Colonic mucosa (tissue), 4 donors: Measurements from ENCODE around the gene SCN4B. TPM values are rescaled to one million over a fixed set of nuclear protein-coding genes. Genes with fewer than 3 reads are reported as not detected.

ENCODE experiments used
- DNase-seq: peaks from one replicate; pipeline ENCODE4 v3.0.0-alpha.2; 2020
- H3K27ac ChIP-seq: fragments of 200-600 bp; one replicate; pipeline ENCODE4 v1.8.0; 2021
- H3K27me3 ChIP-seq: fragments of 200-600 bp; one replicate; pipeline ENCODE4 v1.8.0; 2021
- H3K36me3 ChIP-seq: fragments of 200-600 bp; one replicate; pipeline ENCODE4 v1.8.0; 2021
- H3K4me1 ChIP-seq: fragments of 200-600 bp; one replicate; pipeline ENCODE4 v1.8.0; 2021; ENCODE audit warnings: mild to moderate bottlenecking
- H3K4me3 ChIP-seq: fragments of 200-600 bp; one replicate; pipeline ENCODE4 v1.8.0; 2021
- H3K9ac ChIP-seq, 2 donors: one replicate each; pipeline ENCODE4 v1.7.0; 2013; ENCODE audit warnings: control low read depth in 2 of 2, low read depth in 2 of 2, low read length in 2 of 2
- H3K9me3 ChIP-seq: fragments of 200-600 bp; one replicate; pipeline ENCODE4 v1.8.0; 2021
- intact Hi-C: fragments of 100-400 bp; cut with DNase I; formaldehyde crosslinking; loops from one replicate; pipeline ENCODE4 v1.14.1; 2022
- total RNA-seq, 2 donors: library from RNA; stranded (reverse); fragmentation: NEBNext Ultra II Directional in 1 of 2; extraction: Animal tissue kit (Norgen Biotek cat#: 25700) in 1 of 2; gene quantifications; one replicate each; pipeline ENCODE4 v1.2.1, GENCODE V29; 2021
- TF ChIP-seq, protein P1 (sequence below): fragments of 200-600 bp; IDR thresholded peaks from one replicate; pipeline ENCODE4 v1.8.0; 2022; ENCODE audit warnings: antibody characterized with exemption, mild to moderate bottlenecking
- donor health status: healthy.
- donor health status: DM: no; HTN: no; CAD: no.
- donor health status: DM: no; HTN: no; CAD: no.

The SCN4B gene
- total RNA-seq, 2 donors from 2014 or later: 0.59 to 1.5 TPM

GRCh38 chr11:118099838-118100556 lies 52.6 kb downstream of the SCN4B start:
- H3K4me3 ChIP-seq: no peak overlapping the region
- H3K9ac ChIP-seq: no peak overlapping the region
- H3K36me3 ChIP-seq: no peaks in the 10 kb centered on the region
- intact Hi-C loops: no loop called here
- H3K27ac ChIP-seq: no peak overlapping the region
- TF ChIP-seq, protein P1, sequence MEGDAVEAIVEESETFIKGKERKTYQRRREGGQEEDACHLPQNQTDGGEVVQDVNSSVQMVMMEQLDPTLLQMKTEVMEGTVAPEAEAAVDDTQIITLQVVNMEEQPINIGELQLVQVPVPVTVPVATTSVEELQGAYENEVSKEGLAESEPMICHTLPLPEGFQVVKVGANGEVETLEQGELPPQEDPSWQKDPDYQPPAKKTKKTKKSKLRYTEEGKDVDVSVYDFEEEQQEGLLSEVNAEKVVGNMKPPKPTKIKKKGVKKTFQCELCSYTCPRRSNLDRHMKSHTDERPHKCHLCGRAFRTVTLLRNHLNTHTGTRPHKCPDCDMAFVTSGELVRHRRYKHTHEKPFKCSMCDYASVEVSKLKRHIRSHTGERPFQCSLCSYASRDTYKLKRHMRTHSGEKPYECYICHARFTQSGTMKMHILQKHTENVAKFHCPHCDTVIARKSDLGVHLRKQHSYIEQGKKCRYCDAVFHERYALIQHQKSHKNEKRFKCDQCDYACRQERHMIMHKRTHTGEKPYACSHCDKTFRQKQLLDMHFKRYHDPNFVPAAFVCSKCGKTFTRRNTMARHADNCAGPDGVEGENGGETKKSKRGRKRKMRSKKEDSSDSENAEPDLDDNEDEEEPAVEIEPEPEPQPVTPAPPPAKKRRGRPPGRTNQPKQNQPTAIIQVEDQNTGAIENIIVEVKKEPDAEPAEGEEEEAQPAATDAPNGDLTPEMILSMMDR: no peak
- H3K27me3 ChIP-seq: no peaks in the 10 kb centered on the region
- H3K9me3 ChIP-seq: no peaks in the 10 kb centered on the region
- DNase-seq: no peak
- no peaks in the 10 kb centered on the region for H3K4me1 ChIP-seq

- no peak for DNase-seq
- no peaks in the 10 kb centered on the region for H3K27me3 ChIP-seq
- no peak overlapping the region for H3K27ac ChIP-seq
- no peaks in the 10 kb centered on the region for H3K36me3 ChIP-seq
- no peak overlapping the region for H3K4me3 ChIP-seq
- H3K9me3 ChIP-seq: no peaks in the 10 kb centered on the region
- no peaks in the 10 kb centered on the region for H3K4me1 ChIP-seq
- H3K9ac ChIP-seq: no peak overlapping the region
- intact Hi-C loops: no loop called here
- TF ChIP-seq, protein P1: no peak
Observed at GRCh38 chr11:118098996-118099837, 53.4 kb downstream of the SCN4B start.

DNA sequence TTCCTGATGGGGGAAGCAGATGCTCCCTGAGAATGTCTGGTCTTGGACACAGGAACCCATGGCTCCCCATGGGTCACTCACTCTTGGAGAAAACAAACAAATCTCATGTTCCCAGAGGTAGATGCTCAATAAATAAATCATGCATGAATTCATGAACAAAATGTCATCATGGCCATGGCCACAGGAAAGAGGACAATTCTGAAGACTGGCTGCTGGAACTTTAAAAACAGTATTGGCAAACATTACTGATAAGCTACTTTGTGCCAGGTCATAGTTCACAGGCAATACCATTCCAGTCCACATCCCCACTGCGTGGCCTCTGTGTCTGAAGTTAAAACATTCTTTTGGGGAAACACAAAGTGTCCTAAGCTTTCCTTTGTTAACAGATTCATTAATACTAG lies 56.7 kb downstream of the SCN4B start:
- Histone ChIP-seq H3K27ac (no peak overlapping the region), H3K9ac (no peak overlapping the region), H3K27me3 (no peaks in the 10 kb centered on the region), H3K9me3 (no peaks in the 10 kb centered on the region), H3K4me3 (no peak overlapping the region), H3K4me1 (no peaks in the 10 kb centered on the region), H3K36me3 (no peaks in the 10 kb centered on the region)
- intact Hi-C loops: no loop called here
- DNase-seq: no peak
- TF ChIP-seq, protein P1: no peak

DNA sequence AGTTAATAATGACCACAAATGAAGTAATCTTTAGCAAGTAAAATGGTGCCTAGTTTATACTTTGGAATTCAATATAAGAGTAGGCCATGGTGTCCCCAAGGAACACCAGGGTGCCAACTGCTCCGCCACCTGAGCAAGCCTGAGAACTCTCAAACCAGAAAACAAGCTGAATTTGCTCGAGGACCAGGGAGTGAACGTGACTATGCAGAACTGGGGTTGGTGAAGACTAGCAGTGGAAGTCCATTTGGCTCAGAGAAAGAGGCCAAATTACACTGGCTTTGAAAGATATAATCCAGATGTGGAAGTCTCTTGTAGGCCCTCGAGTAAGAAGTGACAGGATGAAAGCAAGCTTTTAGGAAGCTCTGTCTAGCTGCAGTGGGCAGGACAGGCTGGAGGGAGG lies 57.1 kb downstream of the SCN4B start:
- Histone ChIP-seq H3K9me3 (no peaks in the 10 kb centered on the region), H3K4me3 (no peak overlapping the region), H3K4me1 (no peaks in the 10 kb centered on the region), H3K27ac (no peak overlapping the region), H3K27me3 (no peaks in the 10 kb centered on the region), H3K9ac (no peak overlapping the region), H3K36me3 (no peaks in the 10 kb centered on the region)
- TF ChIP-seq, protein P1: no peak
- no peak for DNase-seq
- intact Hi-C loops: no loop called here

- Histone ChIP-seq H3K36me3 (no peaks in the 10 kb centered on the region), H3K4me3 (no peak overlapping the region), H3K9me3 (no peaks in the 10 kb centered on the region), H3K4me1 (no peaks in the 10 kb centered on the region), H3K27ac (no peak overlapping the region), H3K27me3 (no peaks in the 10 kb centered on the region), H3K9ac (no peak overlapping the region)
- TF ChIP-seq, protein P1: no peak
- intact Hi-C loops: no loop called here
- no peak for DNase-seq
Observed at GRCh38 chr11:118092907-118093571, 59.6 kb downstream of the SCN4B start.
